Sciatic nerve (tissue), 2 donors: Measurements from ENCODE around the gene DNAH11. TPM values are rescaled to one million over a fixed set of nuclear protein-coding genes. Genes with fewer than 3 reads are reported as not detected.

ENCODE experiments used
- ATAC-seq: fragments of 200-7000 bp; cut with Tn5 transposase; one replicate; pipeline ENCODE4 v1.9.1; 2020; ENCODE audit warnings: mild to moderate bottlenecking, moderate library complexity
- DNase-seq: peaks from one replicate; pipeline ENCODE4 v3.0.0-alpha.2; 2020; ENCODE audit warnings: low spot score
- intact Hi-C: fragments of 100-400 bp; cut with DNase I; formaldehyde crosslinking; loops from one replicate; pipeline ENCODE4 v1.14.2; 2022
- total RNA-seq: library from RNA; stranded (reverse); fragmentation: NEBNext Ultra II Directional; extraction: Animal tissue kit (Norgen Biotek cat#: 25700); gene quantifications from one replicate; pipeline ENCODE4 v1.2.1, GENCODE V29; 2021
- donor health status: DM: no; HTN: no; CAD: no.
- donor health status: DM: no; HTN: no; CAD: no.

Gene DNAH11
- total RNA-seq, 1 donor from 2014 or later: 0.49 TPM

- DNase-seq: no peak
- intact Hi-C loops: no loop called here
- no peak for ATAC-seq
Observed at GRCh38 chr7:21547501-21547900, 4.7 kb downstream of the DNAH11 start.

- ATAC-seq (no peak), DNase-seq (no peak)
- intact Hi-C loops: no loop called here
Observed at GRCh38 chr7:21548491-21548890, 5.7 kb downstream of the DNAH11 start.

DNA sequence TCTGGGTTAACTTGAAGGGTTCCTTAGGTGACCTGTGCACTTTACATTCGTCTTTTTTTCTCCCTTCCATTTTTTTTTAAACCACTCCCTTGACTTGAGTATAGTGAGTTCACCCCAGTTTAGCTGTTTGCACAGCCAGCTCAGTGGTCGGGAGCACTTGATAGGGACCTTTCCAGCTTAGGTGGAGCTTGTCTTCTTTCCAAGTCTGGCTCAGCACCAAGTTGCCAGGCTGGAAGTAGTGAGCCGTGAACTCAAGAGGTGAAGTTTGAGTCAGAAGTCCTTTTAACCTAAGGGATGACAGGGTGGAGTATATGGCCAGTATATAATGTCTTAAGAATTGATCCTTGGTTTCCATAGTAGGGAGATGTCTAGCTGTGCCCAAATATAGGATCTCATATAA is 7.2 kb downstream of the DNAH11 start:
- intact Hi-C loops: no loop called here
- DNase-seq (no peak), ATAC-seq (no peak)

- ATAC-seq (no peak), DNase-seq (no peak)
- intact Hi-C loops: no loop called here
Observed at GRCh38 chr7:21550821-21551531, 8.1 kb downstream of the DNAH11 start.

DNA sequence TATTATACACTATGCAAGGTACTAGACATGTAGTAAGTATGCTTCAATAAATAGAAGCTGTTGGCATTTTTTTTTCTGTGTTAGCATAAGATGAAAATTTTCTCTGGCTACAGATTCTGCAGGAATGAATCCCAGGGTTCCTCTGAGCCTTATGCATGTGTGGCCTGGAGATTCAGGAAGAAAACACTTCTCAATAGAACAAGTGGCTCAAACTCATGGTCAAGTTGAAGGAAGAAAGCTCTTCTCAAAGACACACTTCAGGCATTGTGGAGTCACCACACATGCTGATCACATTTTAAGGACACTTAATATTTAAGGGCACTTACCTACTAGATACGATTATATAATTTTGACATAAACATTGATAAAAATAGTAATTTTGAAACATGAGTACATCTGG is 19.5 kb downstream of the DNAH11 start:
- no peak for ATAC-seq
- no peak for DNase-seq
- intact Hi-C loops: no loop called here

DNA sequence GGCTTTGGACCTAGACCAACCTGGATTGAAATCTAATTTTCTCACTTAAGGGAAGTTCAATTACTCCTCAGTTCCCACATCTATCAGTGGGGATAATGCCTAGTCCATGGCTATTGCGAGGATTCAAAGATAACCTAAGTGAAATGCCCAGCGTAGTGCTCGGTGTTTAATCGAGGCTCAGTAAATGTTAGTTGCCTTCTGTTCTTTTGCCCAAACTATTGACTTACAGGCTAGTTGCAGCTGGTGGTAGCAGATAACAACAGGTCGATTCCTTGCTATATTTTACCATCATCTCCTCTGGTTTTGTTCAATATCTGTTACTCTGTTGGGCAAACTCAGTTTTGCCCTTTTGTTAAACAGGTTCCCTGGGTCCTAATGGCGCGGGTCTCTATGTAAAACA is 22.8 kb downstream of the DNAH11 start:
- intact Hi-C loops: loop anchor here (2.0 kb wide), 1 partner anchor 753 kb away; no protein-coding TSS in a partner anchor
- DNase-seq (no peak), ATAC-seq (no peak)

DNA sequence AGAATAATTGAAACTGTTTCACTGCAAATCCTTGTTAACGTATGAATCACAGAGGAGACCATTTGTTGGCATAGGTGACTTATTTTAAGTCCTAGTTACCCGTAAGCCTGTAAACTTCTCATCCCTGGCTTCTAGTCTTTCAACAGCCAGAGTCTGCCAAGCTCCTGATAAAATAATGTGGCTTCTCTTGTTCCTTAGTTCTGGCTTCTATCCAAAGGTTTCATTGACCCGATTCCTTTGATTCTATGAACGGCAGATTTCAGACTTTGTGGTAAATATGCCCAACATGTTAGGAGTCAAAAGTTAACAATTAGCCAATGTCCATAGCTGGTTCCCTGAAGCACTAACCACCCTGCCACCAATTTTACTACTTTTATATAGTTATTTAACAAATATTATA is 23.3 kb downstream of the DNAH11 start:
- intact Hi-C loops: no loop called here
- DNase-seq (no peak), ATAC-seq (no peak)

DNA sequence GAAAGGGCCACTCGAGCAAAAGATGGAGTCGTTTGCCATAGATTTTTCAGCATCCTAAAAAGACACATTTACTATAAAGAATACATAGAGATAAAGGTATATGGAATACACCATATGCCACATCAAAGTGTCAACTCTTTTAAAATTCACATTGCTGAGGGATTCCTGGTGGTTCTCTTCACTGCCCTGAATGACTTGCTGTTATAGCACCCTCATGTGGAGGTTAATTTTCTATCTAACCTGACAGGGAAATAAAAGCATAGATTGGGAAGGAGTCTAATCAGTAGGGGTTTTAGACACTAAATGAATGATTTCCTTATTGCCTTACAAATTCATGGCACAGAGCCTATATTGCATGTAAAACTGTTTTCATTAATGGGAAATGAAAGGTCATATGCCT is 25.9 kb downstream of the DNAH11 start:
- no peak for ATAC-seq
- DNase-seq: no peak
- intact Hi-C loops: no loop called here

GRCh38 chr7:21572331-21573313 is 29.8 kb downstream of the DNAH11 start:
- no peak for ATAC-seq
- intact Hi-C loops: no loop called here

DNA sequence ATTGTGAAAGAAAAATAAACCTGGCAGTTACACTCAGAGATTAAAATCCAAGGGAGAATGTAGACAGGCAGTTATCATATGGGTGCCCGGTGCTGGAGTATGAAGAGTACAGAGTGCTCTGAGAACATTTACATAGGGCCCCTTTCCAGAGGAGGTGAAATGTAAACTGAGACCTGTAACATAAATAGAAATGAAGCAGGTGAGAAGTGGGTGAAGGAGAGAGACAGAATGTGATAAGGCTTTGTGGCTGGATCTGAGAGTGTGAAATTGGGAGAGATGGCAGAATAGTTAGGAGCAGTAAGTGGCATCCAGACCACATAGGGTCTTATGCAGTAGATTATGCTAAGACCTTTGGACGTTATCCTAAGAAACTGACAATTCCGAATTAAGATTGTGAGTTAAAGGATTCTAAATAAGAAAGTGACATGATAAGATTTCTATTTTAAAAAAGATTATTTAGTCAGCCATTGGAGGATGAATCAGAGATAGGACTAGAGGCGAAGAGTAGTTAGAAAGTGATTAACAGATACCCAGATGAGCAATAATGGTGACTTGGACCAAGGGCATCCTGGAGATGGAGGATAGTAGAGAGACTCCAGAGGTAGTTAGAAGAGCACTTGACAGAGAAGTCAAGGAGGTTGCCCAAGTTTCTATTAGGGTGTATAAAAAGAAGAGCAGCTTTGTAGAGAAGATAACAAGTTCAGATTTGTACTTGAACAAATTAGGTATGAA is 36.7 kb downstream of the DNAH11 start:
- ATAC-seq (no peak), DNase-seq (no peak)
- intact Hi-C loops: no loop called here

More at GRCh38 chr7:21572331-21573313, 29.8 kb downstream of the DNAH11 start:
- DNase-seq: no peak

DNA sequence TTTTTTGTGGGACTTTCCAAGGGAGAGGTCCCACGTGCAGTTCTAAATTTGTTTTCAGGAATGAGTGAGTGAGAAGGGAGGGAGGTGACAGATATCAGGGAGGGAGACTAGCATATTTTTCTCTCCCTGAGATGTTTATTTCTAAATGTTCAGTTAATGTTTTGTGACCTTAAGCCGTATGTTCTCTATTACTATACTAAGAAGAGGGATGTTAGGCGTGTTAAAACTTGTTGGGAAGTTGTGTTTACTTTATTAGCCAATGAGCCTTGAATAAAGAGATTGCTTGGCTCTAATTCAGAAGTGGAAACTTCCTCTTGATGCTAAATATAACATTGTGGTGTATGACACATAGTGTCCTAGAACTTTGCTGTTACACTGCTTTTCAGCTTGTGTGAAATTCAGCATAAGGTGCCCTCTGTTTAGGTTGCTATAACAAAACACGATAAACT is 37.3 kb downstream of the DNAH11 start:
- no peak for DNase-seq
- ATAC-seq: peak; percentile 41
- intact Hi-C loops: no loop called here

- ATAC-seq (no peak), DNase-seq (no peak)
- intact Hi-C loops: no loop called here
Observed at GRCh38 chr7:21585070-21585724, 42.4 kb downstream of the DNAH11 start.

DNA sequence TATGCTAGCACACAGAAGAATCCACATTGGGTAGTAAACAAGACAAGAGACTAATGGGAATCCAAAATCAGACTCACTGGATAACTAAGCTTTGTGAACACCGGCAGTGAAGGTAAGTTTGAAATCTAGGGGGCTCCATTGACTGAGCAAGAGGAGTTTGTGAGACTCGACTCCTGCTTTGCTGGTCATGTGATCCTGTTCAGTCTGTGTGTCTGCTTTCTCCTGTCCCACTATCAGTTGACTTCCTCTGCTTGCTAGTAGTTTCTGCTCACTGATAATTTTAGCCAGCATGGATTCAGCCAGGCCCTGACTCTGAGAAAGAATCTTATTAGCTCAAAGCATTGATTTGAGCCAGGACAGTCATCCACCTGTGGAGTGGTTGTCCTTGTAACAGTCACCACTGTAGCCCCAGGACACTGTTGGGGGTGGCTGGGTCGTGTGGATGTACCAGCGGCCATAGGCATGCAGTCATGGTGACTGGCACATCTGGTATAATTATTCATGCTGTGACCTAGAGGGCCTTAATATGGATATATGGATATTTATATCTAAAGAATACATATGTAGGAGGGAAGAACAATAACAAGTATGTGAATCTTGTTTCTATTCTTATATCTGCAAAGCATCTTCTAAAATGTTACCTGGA is 44.4 kb downstream of the DNAH11 start:
- DNase-seq (no peak), ATAC-seq (no peak)
- intact Hi-C loops: no loop called here

GRCh38 chr7:21596801-21597200 is 54.0 kb downstream of the DNAH11 start:
- ATAC-seq (no peak), DNase-seq (no peak)
- intact Hi-C loops: no loop called here

GRCh38 chr7:21603462-21603861 is 60.6 kb downstream of the DNAH11 start:
- intact Hi-C loops: no loop called here
- DNase-seq (no peak), ATAC-seq (no peak)

DNA sequence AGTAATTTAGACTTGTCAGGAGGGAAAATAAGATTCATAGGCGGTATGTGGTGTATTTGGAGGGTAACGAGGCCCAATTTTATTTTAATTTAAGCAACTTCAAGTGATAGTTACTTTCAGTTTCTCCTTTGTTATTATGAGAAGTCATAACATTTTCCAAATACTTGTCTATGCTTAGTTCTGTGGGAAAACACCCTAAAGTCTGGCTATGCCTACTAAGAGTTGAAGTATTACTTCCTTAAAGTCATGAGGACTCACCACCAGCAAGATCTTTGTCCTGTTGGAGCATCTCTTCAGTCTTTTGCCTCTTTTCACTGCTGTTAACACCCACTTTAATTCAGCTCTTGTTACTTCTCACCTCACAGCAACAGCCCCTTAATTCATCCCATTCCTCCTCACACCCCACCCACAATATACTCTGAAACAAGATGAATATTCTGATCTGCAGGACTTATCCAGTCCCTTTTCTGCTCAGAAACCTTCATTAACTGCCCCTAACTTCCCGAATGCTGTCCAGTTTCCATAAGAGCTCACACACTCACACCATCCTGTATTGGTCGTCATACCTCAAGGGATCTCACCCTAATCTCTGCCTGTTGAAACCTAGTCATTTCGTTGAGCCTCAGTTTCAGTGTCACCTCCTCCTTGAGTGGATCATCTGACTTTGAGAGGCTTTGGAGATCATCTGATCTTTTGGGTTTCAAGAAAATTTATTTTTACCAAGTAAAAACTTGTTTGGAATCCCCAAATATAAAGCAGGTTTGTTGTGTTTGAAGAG is 61.3 kb downstream of the DNAH11 start:
- ATAC-seq (no peak), DNase-seq (no peak)
- intact Hi-C loops: no loop called here

- intact Hi-C loops: no loop called here
- ATAC-seq (no peak), DNase-seq (no peak)
Observed at GRCh38 chr7:21605008-21605585, 62.3 kb downstream of the DNAH11 start.
